CD4-positive, alpha-beta T cell treated with Interleukin-21 for 1 hour (primary cell): Measurements from ENCODE around the gene C6orf136.
A peak's percentile ranks its signal among the peaks of the same experiment; 100 is the strongest.
"Not testable (repeated sequence)": the region's sequence is repeated elsewhere in the genome, so short reads cannot be mapped to it uniquely, and the experiment has no call there.

Experiments used
- DNase-seq: peaks from one replicate; pipeline ENCODE4 v3.0.0-alpha.2; 2020

The C6orf136 gene

GRCh38 chr6:30615958-30616810 lies 30.7 kb upstream of the C6orf136 start:
- peak; percentile 76 for DNase-seq

GRCh38 chr6:30616811-30617564 lies 29.9 kb upstream of the C6orf136 start, which contains the start of gene PPP1R10:
PPP1R10 (minus strand) TSS chr6:30617243; CDS start chr6:30609944, 7,299 bp downstream.
- DNase-seq: peak; percentile 100

GRCh38 chr6:30617565-30618269 lies 29.2 kb upstream of the C6orf136 start, which contains the start of gene MRPS18B:
MRPS18B (plus strand) TSS chr6:30617840; CDS start chr6:30617866, 26 bp downstream.
- DNase-seq: peak; percentile 99

GRCh38 chr6:30618270-30618797 lies 28.6 kb upstream of the C6orf136 start:
- no peak for DNase-seq

- DNase-seq: no peak
These were observed 27.4 kb upstream of the C6orf136 start for GRCh38 chr6:30619561-30619960.

GRCh38 chr6:30625511-30625910 lies 21.4 kb upstream of the C6orf136 start:
- no peak for DNase-seq

- peak; percentile 92 for DNase-seq
These were observed 20.2 kb upstream of the C6orf136 start, which contains the start of gene ATAT1 for GRCh38 chr6:30626484-30627366. ATAT1 (plus strand) TSS chr6:30626874.

- DNase-seq: no peak
These were observed 11.1 kb upstream of the C6orf136 start for GRCh38 chr6:30635834-30636233.

- DNase-seq: no peak
These were observed 6.5 kb upstream of the C6orf136 start for GRCh38 chr6:30640481-30640880.

GRCh38 chr6:30641048-30641447 lies 5.9 kb upstream of the C6orf136 start:
- no peak for DNase-seq

- DNase-seq: no peak
These were observed 3.3 kb upstream of the C6orf136 start for GRCh38 chr6:30643656-30644055.

- no peak for DNase-seq
These were observed 2.2 kb upstream of the C6orf136 start for GRCh38 chr6:30644769-30645168.

- DNase-seq: no peak
These were observed 944 bp upstream of the C6orf136 start for GRCh38 chr6:30645989-30646388.

GRCh38 chr6:30647242-30648116 lies 546 bp downstream of the C6orf136 start:
- peak; percentile 75 for DNase-seq

GRCh38 chr6:30651143-30651542 lies 4.2 kb downstream of the C6orf136 start:
- no peak for DNase-seq

- no peak for DNase-seq
These were observed 8.1 kb downstream of the C6orf136 start for GRCh38 chr6:30654798-30655742.

GRCh38 chr6:30655743-30656094 lies 8.8 kb downstream of the C6orf136 start:
- DNase-seq: no peak

GRCh38 chr6:30656513-30656912 lies 9.6 kb downstream of the C6orf136 start:
- no peak for DNase-seq

- DNase-seq: no peak
These were observed 10.5 kb downstream of the C6orf136 start for GRCh38 chr6:30657454-30657853.

- not testable (repeated sequence) for DNase-seq
These were observed 11.0 kb downstream of the C6orf136 start for GRCh38 chr6:30657922-30658321.
